Measurements from ENCODE around the gene PGD. TPM values are rescaled to one million over a fixed set of nuclear protein-coding genes. Genes with fewer than 3 reads are reported as not detected.

Gene PGD
- polyA plus RNA-seq, 1 donor (not counting 4 experiments of a cell fraction or from before 2014, with no cell fraction given) = 104 TPM

- H3K4me1 ChIP-seq (ENCODE audit: control insufficient read depth, extremely low read depth, insufficient read depth, low read length) = peaks cover 6% of the 10 kb centered on the region
- DNase-seq (ENCODE audit: low read depth, low spot score) (no peak), FAIRE-seq (no peak)
- H3K9me1 ChIP-seq (ENCODE audit: control insufficient read depth, extremely low read depth, insufficient read depth, low read length) = no peaks in the 10 kb centered on the region
- H3K9me3 ChIP-seq (ENCODE audit: control insufficient read depth, low read depth, low read length) = no peaks in the 10 kb centered on the region
- H3K4me2 ChIP-seq (ENCODE audit: control insufficient read depth, extremely low read depth, insufficient read depth, low read depth, low read length) = no peak overlapping the region
- peaks cover 0 to 9% of the 10 kb centered on the region in 2 experiments for H3K36me3 ChIP-seq (ENCODE audit: control insufficient read depth in 2 of 2, extremely low read depth in 1 of 2, insufficient read depth in 2 of 2, low read length in 2 of 2)
- dilution Hi-C loops (cut with MboI; ENCODE audit: extremely low pct_ligation_motif_present, low sequenced_read_pairs) = no loop called here
- H3K27ac ChIP-seq (ENCODE audit: control insufficient read depth, insufficient read depth, low read length) = no peak overlapping the region
- TF ChIP-seq CTCF (optimal IDR thresholded peaks at IDR 0.05 in 1 of 3, IDR thresholded peaks at IDR 0.05 in 1 of 3, conservative IDR thresholded peaks at IDR 0.05 in 1 of 3; ENCODE audit: extremely low read depth in 1 of 3, insufficient read depth in 2 of 3, low read length in 3 of 3) = no peak
- no peak for TF ChIP-seq EZH2 (IDR thresholded peaks at IDR 0.05; ENCODE audit: low read length)
- no peaks in the 10 kb centered on the region for H4K20me1 ChIP-seq (ENCODE audit: control insufficient read depth, extremely low read depth, insufficient read depth, low read length)
- H3K9ac ChIP-seq (ENCODE audit: control insufficient read depth, extremely low read depth, insufficient read depth, low read length) = no peak overlapping the region
- H3K79me2 ChIP-seq (ENCODE audit: control insufficient read depth, insufficient read depth, low read length) = no peaks in the 10 kb centered on the region
- no peak overlapping the region for H2AFZ ChIP-seq (ENCODE audit: control insufficient read depth, low read length)
- H3K4me3 ChIP-seq (ENCODE audit: control insufficient read depth in 2 of 3, extremely low read depth in 1 of 3, insufficient read depth in 2 of 3, low read depth in 1 of 3, low read length in 3 of 3) = no peak overlapping the region
- no peaks in the 10 kb centered on the region for H3K27me3 ChIP-seq (ENCODE audit: control insufficient read depth, extremely low read depth, insufficient read depth, low read length)
These were observed 19.2 kb upstream of the PGD start for GRCh38 chr1:10379676-10380075.

DNA sequence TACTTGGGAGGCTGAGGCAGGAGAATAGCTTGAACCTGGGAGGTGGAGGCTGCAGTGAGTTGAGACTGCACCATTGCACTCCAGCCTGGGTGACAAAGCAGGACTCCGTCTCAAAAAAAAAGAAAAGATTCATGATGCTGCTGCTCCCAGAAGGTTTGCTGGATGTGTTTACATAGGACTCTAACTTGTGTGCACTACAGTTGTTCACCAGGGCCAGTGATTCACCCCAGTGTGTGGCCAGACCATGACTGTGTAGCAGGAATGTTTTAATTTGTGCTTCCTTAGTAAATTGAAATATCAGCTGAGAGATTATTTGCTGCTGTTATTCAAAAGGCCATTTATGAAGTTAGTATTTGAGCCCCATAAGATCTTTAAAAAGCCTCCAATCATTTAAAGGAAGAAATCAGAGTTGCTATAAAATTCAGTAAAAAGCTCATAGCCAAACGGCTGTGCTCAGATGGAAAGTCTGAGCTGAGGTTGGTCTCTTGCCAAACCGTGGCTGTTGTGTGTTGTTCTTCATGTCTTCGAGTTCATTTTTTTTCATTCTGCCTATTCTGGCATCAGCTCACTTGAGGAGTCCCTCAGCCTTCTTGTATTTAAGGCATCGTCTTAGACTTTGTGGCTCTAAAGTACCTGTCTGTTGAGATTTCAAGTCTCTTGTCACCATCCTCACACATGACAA, 18.1 kb upstream of the PGD start:
- Histone ChIP-seq H3K36me3 (ENCODE audit: control insufficient read depth in 2 of 2, extremely low read depth in 1 of 2, insufficient read depth in 2 of 2, low read length in 2 of 2) (peaks cover 0 to 5% of the 10 kb centered on the region in 2 experiments), H3K27ac (ENCODE audit: control insufficient read depth, insufficient read depth, low read length) (no peak overlapping the region), H3K9ac (ENCODE audit: control insufficient read depth, extremely low read depth, insufficient read depth, low read length) (no peak overlapping the region), H3K9me3 (ENCODE audit: control insufficient read depth, low read depth, low read length) (no peaks in the 10 kb centered on the region), H3K4me1 (ENCODE audit: control insufficient read depth, extremely low read depth, insufficient read depth, low read length) (peaks cover 6% of the 10 kb centered on the region), H3K4me3 (ENCODE audit: control insufficient read depth in 2 of 3, extremely low read depth in 1 of 3, insufficient read depth in 2 of 3, low read depth in 1 of 3, low read length in 3 of 3) (no peak overlapping the region), H3K27me3 (ENCODE audit: control insufficient read depth, extremely low read depth, insufficient read depth, low read length) (no peaks in the 10 kb centered on the region), H2AFZ (ENCODE audit: control insufficient read depth, low read length) (no peak overlapping the region), H3K4me2 (ENCODE audit: control insufficient read depth, extremely low read depth, insufficient read depth, low read depth, low read length) (no peak overlapping the region), H4K20me1 (ENCODE audit: control insufficient read depth, extremely low read depth, insufficient read depth, low read length) (no peaks in the 10 kb centered on the region), H3K79me2 (ENCODE audit: control insufficient read depth, insufficient read depth, low read length) (no peaks in the 10 kb centered on the region), H3K9me1 (ENCODE audit: control insufficient read depth, extremely low read depth, insufficient read depth, low read length) (no peaks in the 10 kb centered on the region)
- no peak for FAIRE-seq
- no peak for DNase-seq (ENCODE audit: low read depth, low spot score)
- TF ChIP-seq EZH2 (IDR thresholded peaks at IDR 0.05; ENCODE audit: low read length) (no peak), CTCF (optimal IDR thresholded peaks at IDR 0.05 in 1 of 3, IDR thresholded peaks at IDR 0.05 in 1 of 3, conservative IDR thresholded peaks at IDR 0.05 in 1 of 3; ENCODE audit: extremely low read depth in 1 of 3, insufficient read depth in 2 of 3, low read length in 3 of 3) (no peak)
- dilution Hi-C loops (cut with MboI; ENCODE audit: extremely low pct_ligation_motif_present, low sequenced_read_pairs) = no loop called here
